B cell (primary cell): Measurements from ENCODE around the gene OSBPL5.

Source experiments
- EZH2 ChIP-seq: IDR thresholded peaks from 2 replicates; pipeline ENCODE4 v1.6.1; 2012; ENCODE audit warnings: borderline replicate concordance, low read depth, mild to moderate bottlenecking, moderate library complexity, low read length; ENCODE audit not compliant: insufficient read depth, poor library complexity, severe bottlenecking
- TF ChIP-seq, protein P1 (sequence below): fragments of 200-600 bp; IDR thresholded peaks from one replicate; pipeline ENCODE4 v1.8.0; 2022; ENCODE audit warnings: antibody characterized with exemption, mild to moderate bottlenecking

DNA sequence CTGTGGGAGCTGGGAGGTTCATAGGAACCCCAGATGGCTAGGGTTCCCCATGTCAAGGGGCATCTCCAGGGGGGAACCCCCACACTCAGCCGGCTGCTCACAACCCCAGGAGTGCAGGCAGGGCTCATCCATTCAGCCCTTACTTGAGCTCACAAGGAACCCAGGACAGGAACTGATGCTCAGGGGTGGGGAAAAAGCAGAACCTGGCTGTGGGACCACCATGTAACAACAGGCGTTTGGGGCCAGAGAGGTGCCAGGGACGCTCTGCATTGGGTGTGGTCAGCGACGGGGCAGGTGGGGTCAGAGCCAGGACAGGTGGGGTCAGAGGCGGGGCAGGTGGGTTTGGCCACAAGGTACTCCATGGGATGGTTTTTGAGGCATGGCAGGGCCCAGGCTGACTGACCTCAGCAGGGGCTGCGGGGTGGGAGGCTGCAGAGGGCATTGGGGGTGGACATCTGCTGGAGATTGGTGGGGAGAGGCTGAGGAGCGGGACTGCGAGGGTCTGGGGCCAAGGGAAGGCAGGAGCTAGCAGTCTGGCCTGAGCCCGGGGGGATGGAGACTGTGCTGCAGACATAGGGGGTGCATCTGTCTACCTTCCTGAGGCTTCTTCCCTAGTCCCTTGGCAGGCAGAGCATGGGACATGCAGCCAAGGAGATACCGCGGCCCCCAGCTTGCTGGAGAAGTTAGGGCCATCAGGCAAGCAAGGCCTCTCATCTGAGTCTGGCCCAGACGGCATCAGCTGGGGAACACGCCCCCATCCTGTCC is 73.8 kb downstream of the OSBPL5 start:
- TF ChIP-seq, protein P1, sequence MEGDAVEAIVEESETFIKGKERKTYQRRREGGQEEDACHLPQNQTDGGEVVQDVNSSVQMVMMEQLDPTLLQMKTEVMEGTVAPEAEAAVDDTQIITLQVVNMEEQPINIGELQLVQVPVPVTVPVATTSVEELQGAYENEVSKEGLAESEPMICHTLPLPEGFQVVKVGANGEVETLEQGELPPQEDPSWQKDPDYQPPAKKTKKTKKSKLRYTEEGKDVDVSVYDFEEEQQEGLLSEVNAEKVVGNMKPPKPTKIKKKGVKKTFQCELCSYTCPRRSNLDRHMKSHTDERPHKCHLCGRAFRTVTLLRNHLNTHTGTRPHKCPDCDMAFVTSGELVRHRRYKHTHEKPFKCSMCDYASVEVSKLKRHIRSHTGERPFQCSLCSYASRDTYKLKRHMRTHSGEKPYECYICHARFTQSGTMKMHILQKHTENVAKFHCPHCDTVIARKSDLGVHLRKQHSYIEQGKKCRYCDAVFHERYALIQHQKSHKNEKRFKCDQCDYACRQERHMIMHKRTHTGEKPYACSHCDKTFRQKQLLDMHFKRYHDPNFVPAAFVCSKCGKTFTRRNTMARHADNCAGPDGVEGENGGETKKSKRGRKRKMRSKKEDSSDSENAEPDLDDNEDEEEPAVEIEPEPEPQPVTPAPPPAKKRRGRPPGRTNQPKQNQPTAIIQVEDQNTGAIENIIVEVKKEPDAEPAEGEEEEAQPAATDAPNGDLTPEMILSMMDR, result no peak
- no peak for TF ChIP-seq EZH2
